Measurements from ENCODE around the gene OR2H2.

Gene OR2H2

GRCh38 chr6:29626948-29627754, 42.2 kb downstream of the OR2H2 start:
- TF ChIP-seq CTCF (IDR thresholded peaks at IDR 0.05; ENCODE audit: control extremely low read depth, extremely low read depth, low read depth, missing control alignments): no peak
- POLR2A ChIA-PET: no interaction called here
- DNase-seq (ENCODE audit: extremely low spot score): no peak
- CTCF ChIA-PET: interaction anchor here (1.4 to 6.6 kb wide), 4 partner anchors 15 to 69 kb away, joined by 3 to 35 read pairs (median 4); no protein-coding TSS in a partner anchor

- CTCF ChIA-PET: interaction anchor here (0.7 to 6.6 kb wide), 8 partner anchors 8 to 68 kb away, joined by 3 to 35 read pairs (median 4); no protein-coding TSS in a partner anchor
- TF ChIP-seq CTCF (IDR thresholded peaks at IDR 0.05; ENCODE audit: control extremely low read depth, extremely low read depth, low read depth, missing control alignments): no peak
- POLR2A ChIA-PET: no interaction called here
- peak; percentile 64 for DNase-seq (ENCODE audit: extremely low spot score)
These were observed 43.0 kb downstream of the OR2H2 start for GRCh38 chr6:29627755-29628418.

- CTCF ChIA-PET: interaction anchor here (0.7 to 6.6 kb wide), 7 partner anchors 9 to 68 kb away, joined by 3 to 35 read pairs (median 5); no protein-coding TSS in a partner anchor
- TF ChIP-seq CTCF (IDR thresholded peaks at IDR 0.05; ENCODE audit: control extremely low read depth, extremely low read depth, low read depth, missing control alignments): peak; percentile 93
- DNase-seq (ENCODE audit: extremely low spot score): peak; percentile 80
- POLR2A ChIA-PET: no interaction called here
These were observed 43.7 kb downstream of the OR2H2 start for GRCh38 chr6:29628419-29629281.

GRCh38 chr6:29629571-29629970, 44.6 kb downstream of the OR2H2 start:
- ChIA-PET CTCF (interaction anchor here (1.1 to 6.6 kb wide), 4 partner anchors 12 to 24 kb away, joined by 3 to 35 read pairs (median 8); no protein-coding TSS in a partner anchor), POLR2A (no interaction called here)
- no peak for DNase-seq (ENCODE audit: extremely low spot score)
- TF ChIP-seq CTCF (IDR thresholded peaks at IDR 0.05; ENCODE audit: control extremely low read depth, extremely low read depth, low read depth, missing control alignments): no peak

GRCh38 chr6:29630315-29630714, 45.4 kb downstream of the OR2H2 start:
- TF ChIP-seq CTCF (IDR thresholded peaks at IDR 0.05; ENCODE audit: control extremely low read depth, extremely low read depth, low read depth, missing control alignments): no peak
- CTCF ChIA-PET: interaction anchor here (1.8 to 2.2 kb wide), 2 partner anchors 20 to 23 kb away, joined by 8 to 11 read pairs; no protein-coding TSS in a partner anchor
- POLR2A ChIA-PET: no interaction called here
- DNase-seq (ENCODE audit: extremely low spot score): no peak
